Right lobe of liver (tissue), 4 donors: ENCODE results near the gene UBAC2.

Experiments
- POLR2A ChIP-seq: fragments of 450-650 bp; IDR thresholded peaks from one replicate; pipeline ENCODE4 v1.6.1; 2017; ENCODE audit warnings: antibody characterized with exemption, mild to moderate bottlenecking
- TF ChIP-seq, protein P1 (sequence below), 4 donors: fragments of 200-600 bp in 3 of 4; fragments of 450-650 bp in 1 of 4; IDR thresholded peaks; one replicate each; pipeline versions ENCODE4 v1.5.1 to v1.8.0; 2016 to 2022; ENCODE audit warnings: antibody characterized with exemption in 4 of 4, mild to moderate bottlenecking in 2 of 4
- donor health status: DM: no; HTN: no; CAD: no.
- donor health status: DM: no; HTN: no; CAD: no.
- donor health status: DM: no; HTN: yes; CAD: no.

DNA sequence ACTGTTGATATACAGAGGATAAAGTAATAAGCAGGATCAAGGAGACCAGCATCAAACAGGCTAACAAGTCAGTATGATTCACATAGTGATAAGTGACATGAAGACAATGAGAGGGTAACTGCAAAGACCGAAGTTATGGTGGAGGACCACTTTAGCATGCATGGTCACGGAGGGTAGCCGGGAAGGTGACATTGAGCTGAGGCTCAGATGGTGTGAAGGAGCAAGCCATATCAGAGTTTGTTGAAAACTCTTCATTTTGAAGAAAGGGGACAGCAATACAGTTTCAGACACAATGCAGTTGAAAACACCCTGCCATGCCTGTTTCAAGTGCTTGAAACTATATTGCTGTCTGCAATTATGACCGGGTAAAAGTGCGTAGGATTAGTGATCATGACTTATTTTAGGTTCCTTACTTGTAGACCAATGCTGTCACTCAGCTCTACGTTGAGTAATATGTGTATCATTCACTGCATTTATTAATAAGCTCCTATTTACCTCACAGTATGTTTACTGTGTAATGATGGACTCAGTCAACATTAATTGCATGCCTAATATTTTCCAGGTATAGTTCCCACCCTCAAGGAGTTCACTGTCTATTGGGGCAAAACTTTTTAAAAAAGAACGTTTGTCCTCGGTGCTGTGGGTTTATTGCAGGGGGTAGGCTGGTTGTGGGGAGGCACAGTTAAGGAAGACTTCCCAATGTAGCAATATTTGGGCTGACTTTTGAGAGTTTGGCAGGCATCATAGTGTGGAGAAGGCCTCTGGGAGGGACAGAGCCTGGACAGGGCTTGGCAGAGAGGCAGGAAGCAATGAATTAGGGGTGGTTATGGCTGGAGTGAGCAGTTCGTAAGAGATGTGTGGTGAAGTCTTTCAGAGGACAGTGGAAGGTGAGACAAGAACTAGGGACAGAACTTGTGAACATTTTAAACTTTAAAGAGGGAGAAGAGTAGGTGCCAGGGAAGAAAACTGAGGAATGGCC, 3.2 kb downstream of the UBAC2 start:
- TF ChIP-seq, protein P1, sequence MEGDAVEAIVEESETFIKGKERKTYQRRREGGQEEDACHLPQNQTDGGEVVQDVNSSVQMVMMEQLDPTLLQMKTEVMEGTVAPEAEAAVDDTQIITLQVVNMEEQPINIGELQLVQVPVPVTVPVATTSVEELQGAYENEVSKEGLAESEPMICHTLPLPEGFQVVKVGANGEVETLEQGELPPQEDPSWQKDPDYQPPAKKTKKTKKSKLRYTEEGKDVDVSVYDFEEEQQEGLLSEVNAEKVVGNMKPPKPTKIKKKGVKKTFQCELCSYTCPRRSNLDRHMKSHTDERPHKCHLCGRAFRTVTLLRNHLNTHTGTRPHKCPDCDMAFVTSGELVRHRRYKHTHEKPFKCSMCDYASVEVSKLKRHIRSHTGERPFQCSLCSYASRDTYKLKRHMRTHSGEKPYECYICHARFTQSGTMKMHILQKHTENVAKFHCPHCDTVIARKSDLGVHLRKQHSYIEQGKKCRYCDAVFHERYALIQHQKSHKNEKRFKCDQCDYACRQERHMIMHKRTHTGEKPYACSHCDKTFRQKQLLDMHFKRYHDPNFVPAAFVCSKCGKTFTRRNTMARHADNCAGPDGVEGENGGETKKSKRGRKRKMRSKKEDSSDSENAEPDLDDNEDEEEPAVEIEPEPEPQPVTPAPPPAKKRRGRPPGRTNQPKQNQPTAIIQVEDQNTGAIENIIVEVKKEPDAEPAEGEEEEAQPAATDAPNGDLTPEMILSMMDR (IDR thresholded peaks at IDR 0.05): no peak
- TF ChIP-seq POLR2A: no peak
